Measurements from ENCODE around the gene KCTD19.

DNA sequence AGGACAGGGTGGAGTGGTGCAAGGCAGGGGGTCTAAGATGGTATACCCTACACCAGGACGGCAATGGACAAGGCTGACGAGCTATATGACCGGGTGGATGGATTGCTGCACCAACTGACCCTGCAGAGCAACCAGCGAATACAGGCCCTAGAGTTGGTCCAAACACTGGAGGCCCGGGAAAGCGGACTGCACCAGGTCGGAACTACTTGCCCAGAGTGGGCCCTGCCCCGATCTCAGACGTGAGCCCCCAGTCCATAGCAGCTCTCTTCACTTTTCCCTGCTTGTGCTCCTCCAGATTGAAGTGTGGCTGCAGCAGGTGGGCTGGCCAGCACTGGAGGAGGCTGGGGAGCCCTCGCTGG lies 44.1 kb downstream of the KCTD19 start:
- no peak for TF ChIP-seq CTCF (conservative IDR thresholded peaks at IDR 0.05)
- no peak for TF ChIP-seq EZH2 (IDR thresholded peaks at IDR 0.05; ENCODE audit: low read depth)

Data from PC-9 (cell line).